Vagina (tissue), 2 donors: ENCODE measurements around the gene MAP2K5. TPM values are rescaled to one million over a fixed set of nuclear protein-coding genes. Genes with fewer than 3 reads are reported as not detected.

Source experiments
- DNase-seq, 2 donors: peaks; one replicate each; pipeline ENCODE4 v3.0.0-alpha.2; 2017; ENCODE audit errors: extremely low spot score in 2 of 2
- H3K27ac ChIP-seq: fragments of 200-600 bp; sonication (generic); one replicate; pipeline ENCODE4 v1.5.1; 2019
- H3K27me3 ChIP-seq: fragments of 200-600 bp; sonication (generic); one replicate; pipeline ENCODE4 v1.5.1; 2019
- H3K36me3 ChIP-seq, 2 donors: fragments of 200-600 bp; sonication (generic); one replicate each; pipeline ENCODE4 v1.5.1; 2017 to 2019
- H3K4me1 ChIP-seq: fragments of 200-600 bp; sonication (generic); one replicate; pipeline ENCODE4 v1.5.1; 2019
- H3K4me3 ChIP-seq, 2 donors: fragments of 200-600 bp; sonication (generic); 1 replicate in 1 of 2; 2 replicates in 1 of 2; pipeline ENCODE4 v1.5.1; 2016 to 2019
- H3K9me3 ChIP-seq: fragments of 200-600 bp; sonication (generic); one replicate; pipeline ENCODE4 v1.5.1; 2019
- CTCF ChIP-seq, 3 experiments: fragments of 450-650 bp in 2 of 3; fragments of 200-600 bp in 1 of 3; sonication (generic) in 1 of 3; IDR thresholded peaks; one replicate each; pipeline ENCODE4 v1.5.1; 2017 to 2019; ENCODE audit warnings: antibody characterized with exemption in 3 of 3, mild to moderate bottlenecking in 2 of 3, moderate library complexity in 2 of 3
- POLR2A ChIP-seq, 2 donors: fragments of 450-650 bp; IDR thresholded peaks; one replicate each; pipeline ENCODE4 v1.6.1; 2017; ENCODE audit warnings: antibody characterized with exemption in 2 of 2, mild to moderate bottlenecking in 2 of 2, moderate library complexity in 2 of 2
- POLR2AphosphoS5 ChIP-seq, 2 donors: sonication (generic); formaldehyde crosslinking; IDR thresholded peaks; one replicate each; pipeline ENCODE4 v1.9.0; 2017; ENCODE audit warnings: antibody characterized with exemption in 2 of 2, mild to moderate bottlenecking in 2 of 2, low read depth in 1 of 2; ENCODE audit not compliant: insufficient read depth in 1 of 2
- intact Hi-C: fragments of 100-400 bp; cut with DNase I; formaldehyde crosslinking; loops from one replicate; pipeline ENCODE4 v1.15.1; 2023
- total RNA-seq: library from RNA; depleted of rRNA; stranded (reverse); fragments of >200 nt; gene quantifications from one replicate; pipeline ENCODE4 v1.2.3, GENCODE V29; 2016

Gene MAP2K5
- total RNA-seq, 1 donor from 2014 or later = 13.5 TPM

GRCh38 chr15:67769497-67770357 is 227.2 kb downstream of the MAP2K5 start:
- H3K27ac ChIP-seq = no peak overlapping the region
- H3K4me3 ChIP-seq = no peak overlapping the region
- H3K27me3 ChIP-seq = no peaks in the 10 kb centered on the region
- intact Hi-C loops = no loop called here
- no peaks in the 10 kb centered on the region for H3K4me1 ChIP-seq
- TF ChIP-seq CTCF (IDR thresholded peaks at IDR 0.05) (no peak), POLR2AphosphoS5 (IDR thresholded peaks at IDR 0.05; ENCODE audit: insufficient read depth in 1 of 2, low read depth in 1 of 2) (no peak), POLR2A (IDR thresholded peaks at IDR 0.05) (no peak)
- no peaks in the 10 kb centered on the region for H3K9me3 ChIP-seq
- peaks cover 0 to 5% of the 10 kb centered on the region in 2 donors for H3K36me3 ChIP-seq
- no peak for DNase-seq

GRCh38 chr15:67770358-67770628 is 227.8 kb downstream of the MAP2K5 start:
- H3K27me3 ChIP-seq = no peaks in the 10 kb centered on the region
- DNase-seq = no peak
- no peaks in the 10 kb centered on the region for H3K4me1 ChIP-seq
- no peak overlapping the region for H3K27ac ChIP-seq
- TF ChIP-seq POLR2A (IDR thresholded peaks at IDR 0.05) = no peak
- TF ChIP-seq POLR2AphosphoS5 (IDR thresholded peaks at IDR 0.05; ENCODE audit: insufficient read depth in 1 of 2, low read depth in 1 of 2) = no peak
- H3K36me3 ChIP-seq = peaks cover 0 to 5% of the 10 kb centered on the region in 2 donors
- H3K9me3 ChIP-seq = no peaks in the 10 kb centered on the region
- intact Hi-C loops = no loop called here
- H3K4me3 ChIP-seq = no peak overlapping the region

- no peak overlapping the region for H3K27ac ChIP-seq
- no peaks in the 10 kb centered on the region for H3K27me3 ChIP-seq
- no peak for DNase-seq
- TF ChIP-seq CTCF (IDR thresholded peaks at IDR 0.05) (no peak), POLR2A (IDR thresholded peaks at IDR 0.05) (no peak), POLR2AphosphoS5 (IDR thresholded peaks at IDR 0.05; ENCODE audit: insufficient read depth in 1 of 2, low read depth in 1 of 2) (no peak)
- no peaks in the 10 kb centered on the region for H3K4me1 ChIP-seq
- intact Hi-C loops = no loop called here
- peaks cover 0 to 5% of the 10 kb centered on the region in 2 donors for H3K36me3 ChIP-seq
- no peak overlapping the region for H3K4me3 ChIP-seq
- H3K9me3 ChIP-seq = no peaks in the 10 kb centered on the region
Measured at GRCh38 chr15:67771189-67771800, 228.8 kb downstream of the MAP2K5 start.

- TF ChIP-seq CTCF (IDR thresholded peaks at IDR 0.05) (no peak), POLR2A (IDR thresholded peaks at IDR 0.05) (no peak), POLR2AphosphoS5 (IDR thresholded peaks at IDR 0.05; ENCODE audit: insufficient read depth in 1 of 2, low read depth in 1 of 2) (no peak)
- no peak for DNase-seq
- Histone ChIP-seq H3K4me1 (no peaks in the 10 kb centered on the region), H3K4me3 (no peak overlapping the region), H3K27ac (no peak overlapping the region), H3K27me3 (no peaks in the 10 kb centered on the region), H3K9me3 (no peaks in the 10 kb centered on the region), H3K36me3 (peaks cover 0 to 3% of the 10 kb centered on the region in 2 donors)
- intact Hi-C loops = no loop called here
Measured at GRCh38 chr15:67774626-67775025, 232.1 kb downstream of the MAP2K5 start.

GRCh38 chr15:67775250-67775649 is 232.7 kb downstream of the MAP2K5 start:
- Histone ChIP-seq H3K27me3 (no peaks in the 10 kb centered on the region), H3K4me3 (no peak overlapping the region), H3K9me3 (no peaks in the 10 kb centered on the region), H3K27ac (no peak overlapping the region), H3K36me3 (no peaks in the 10 kb centered on the region), H3K4me1 (no peaks in the 10 kb centered on the region)
- TF ChIP-seq POLR2A (IDR thresholded peaks at IDR 0.05) (no peak), CTCF (IDR thresholded peaks at IDR 0.05) (no peak), POLR2AphosphoS5 (IDR thresholded peaks at IDR 0.05; ENCODE audit: insufficient read depth in 1 of 2, low read depth in 1 of 2) (no peak)
- intact Hi-C loops = no loop called here
- DNase-seq = no peak
